GM19099 (cell line): ENCODE results near the gene LPP.

Experiments
- POLR2A ChIP-seq: IDR thresholded peaks from 3 replicates; pipeline ENCODE4 v1.6.1; 2011; ENCODE audit warnings: low read depth; ENCODE audit not compliant: insufficient read length; ENCODE audit errors: extremely low read depth

LPP gene

GRCh38 chr3:188742755-188743550 is 589.0 kb downstream of the LPP start:
- no peak for TF ChIP-seq POLR2A

GRCh38 chr3:188744166-188744565 is 590.2 kb downstream of the LPP start:
- TF ChIP-seq POLR2A: no peak

GRCh38 chr3:188745031-188745430 is 591.1 kb downstream of the LPP start:
- no peak for TF ChIP-seq POLR2A

GRCh38 chr3:188746291-188746783 is 592.4 kb downstream of the LPP start:
- no peak for TF ChIP-seq POLR2A

GRCh38 chr3:188747489-188747888 is 593.5 kb downstream of the LPP start:
- TF ChIP-seq POLR2A: no peak

GRCh38 chr3:188749010-188749617 is 595.2 kb downstream of the LPP start:
- TF ChIP-seq POLR2A: no peak

- TF ChIP-seq POLR2A: no peak
Observed at GRCh38 chr3:188749830-188750229, 595.9 kb downstream of the LPP start.

- no peak for TF ChIP-seq POLR2A
Observed at GRCh38 chr3:188750617-188751016, 596.7 kb downstream of the LPP start.

GRCh38 chr3:188752850-188753249 is 598.9 kb downstream of the LPP start:
- TF ChIP-seq POLR2A: no peak

- TF ChIP-seq POLR2A: no peak
Observed at GRCh38 chr3:188754267-188754666, 600.3 kb downstream of the LPP start.

GRCh38 chr3:188756241-188756640 is 602.3 kb downstream of the LPP start:
- no peak for TF ChIP-seq POLR2A

- no peak for TF ChIP-seq POLR2A
Observed at GRCh38 chr3:188759336-188760005, 605.5 kb downstream of the LPP start.

- TF ChIP-seq POLR2A: no peak
Observed at GRCh38 chr3:188760408-188760807, 606.5 kb downstream of the LPP start.

- no peak for TF ChIP-seq POLR2A
Observed at GRCh38 chr3:188761439-188761838, 607.5 kb downstream of the LPP start.

- no peak for TF ChIP-seq POLR2A
Observed at GRCh38 chr3:188761964-188762363, 608.0 kb downstream of the LPP start.

- TF ChIP-seq POLR2A: no peak
Observed at GRCh38 chr3:188764609-188765008, 610.7 kb downstream of the LPP start.
